Type B pancreatic cell (in vitro differentiated cells): ENCODE data around the gene SESN2. TPM values are rescaled to one million over a fixed set of nuclear protein-coding genes. Genes with fewer than 3 reads are reported as not detected.

ENCODE experiments used
- DNase-seq: peaks from one replicate; pipeline ENCODE4 v3.0.0; 2021; ENCODE audit warnings: mixed read lengths; ENCODE audit not compliant: unreplicated experiment; ENCODE audit errors: extremely low spot score
- H3K27ac Mint-ChIP-seq: 2 replicates; pipeline ENCODE4 v1.8.0; 2021; ENCODE audit warnings: mild to moderate bottlenecking, mixed read lengths
- H3K27me3 Mint-ChIP-seq: 2 replicates; pipeline ENCODE4 v1.8.0; 2021; ENCODE audit warnings: mixed read lengths
- H3K36me3 Mint-ChIP-seq: 2 replicates; pipeline ENCODE4 v1.8.0; 2021; ENCODE audit warnings: mixed read lengths
- H3K4me1 Mint-ChIP-seq: one replicate; pipeline ENCODE4 v1.8.0; 2021; ENCODE audit warnings: mixed read lengths; ENCODE audit not compliant: unreplicated experiment
- H3K4me3 Mint-ChIP-seq: 2 replicates; pipeline ENCODE4 v1.8.0; 2021; ENCODE audit warnings: mild to moderate bottlenecking, mixed read lengths
- H3K9me3 Mint-ChIP-seq: 2 replicates; pipeline ENCODE4 v1.8.0; 2021; ENCODE audit warnings: mixed read lengths
- long read RNA-seq: library from polyadenylated mRNA; unstranded; transcript quantifications from one replicate; pipeline ENCODE4 v2.0.0, GENCODE V29; 2020
- total RNA-seq: library from RNA; stranded (reverse); gene quantifications from 2 replicates; pipeline ENCODE4 v1.2.1, GENCODE V29; 2021; ENCODE audit warnings: low replicate concordance
- TF ChIP-seq, protein P1 (sequence below): fragments of 200-600 bp; sonication (generic); conservative IDR thresholded peaks from 2 replicates; pipeline ENCODE4 v1.5.0; 2021; ENCODE audit warnings: antibody characterized with exemption, mild to moderate bottlenecking

SESN2 gene, protein sequence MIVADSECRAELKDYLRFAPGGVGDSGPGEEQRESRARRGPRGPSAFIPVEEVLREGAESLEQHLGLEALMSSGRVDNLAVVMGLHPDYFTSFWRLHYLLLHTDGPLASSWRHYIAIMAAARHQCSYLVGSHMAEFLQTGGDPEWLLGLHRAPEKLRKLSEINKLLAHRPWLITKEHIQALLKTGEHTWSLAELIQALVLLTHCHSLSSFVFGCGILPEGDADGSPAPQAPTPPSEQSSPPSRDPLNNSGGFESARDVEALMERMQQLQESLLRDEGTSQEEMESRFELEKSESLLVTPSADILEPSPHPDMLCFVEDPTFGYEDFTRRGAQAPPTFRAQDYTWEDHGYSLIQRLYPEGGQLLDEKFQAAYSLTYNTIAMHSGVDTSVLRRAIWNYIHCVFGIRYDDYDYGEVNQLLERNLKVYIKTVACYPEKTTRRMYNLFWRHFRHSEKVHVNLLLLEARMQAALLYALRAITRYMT
- total RNA-seq: 21.5 and 40.2 TPM in 2 replicates
- long read RNA-seq, partial matches to known transcripts: 8 of 11 reads
- long read RNA-seq, other reads (novel, unspliced or antisense): 2 of 11 reads

DNA sequence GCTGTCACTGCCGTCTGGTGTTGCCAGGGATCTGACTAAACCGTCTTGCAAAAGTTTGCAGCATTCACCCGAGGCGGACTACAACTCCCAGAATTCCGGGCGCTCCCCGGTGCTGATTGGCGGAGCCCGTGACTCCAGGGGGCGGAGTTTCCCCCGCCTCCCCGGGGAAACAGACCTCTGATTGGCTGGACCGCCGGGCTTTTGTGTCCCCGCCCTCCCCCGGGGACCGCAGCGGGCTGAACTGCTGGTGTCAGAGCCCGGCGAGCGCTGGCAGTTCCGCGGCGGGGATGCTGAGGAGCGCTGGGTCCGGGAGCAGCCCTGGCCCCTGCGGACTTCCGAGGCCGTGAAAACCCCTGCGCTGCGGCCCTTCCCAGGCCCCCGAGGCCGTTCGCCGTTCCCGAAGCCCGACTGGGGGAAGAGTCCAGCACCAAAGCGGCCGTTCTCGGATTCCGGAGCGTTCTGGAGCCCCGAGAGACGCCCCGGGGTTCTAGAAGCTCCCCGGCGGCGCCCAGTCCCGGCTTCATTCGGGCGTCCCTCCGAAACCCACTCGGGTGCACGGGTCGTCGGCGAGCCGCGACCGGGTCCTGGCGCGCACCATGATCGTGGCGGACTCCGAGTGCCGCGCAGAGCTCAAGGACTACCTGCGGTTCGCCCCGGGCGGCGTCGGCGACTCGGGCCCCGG lies at the start of gene SESN2:
Gene SESN2 (plus strand): TSS at position 267 of the 682 bp plus-strand sequence. CDS start 330 bp downstream, at position 597.
- TF ChIP-seq, protein P1, sequence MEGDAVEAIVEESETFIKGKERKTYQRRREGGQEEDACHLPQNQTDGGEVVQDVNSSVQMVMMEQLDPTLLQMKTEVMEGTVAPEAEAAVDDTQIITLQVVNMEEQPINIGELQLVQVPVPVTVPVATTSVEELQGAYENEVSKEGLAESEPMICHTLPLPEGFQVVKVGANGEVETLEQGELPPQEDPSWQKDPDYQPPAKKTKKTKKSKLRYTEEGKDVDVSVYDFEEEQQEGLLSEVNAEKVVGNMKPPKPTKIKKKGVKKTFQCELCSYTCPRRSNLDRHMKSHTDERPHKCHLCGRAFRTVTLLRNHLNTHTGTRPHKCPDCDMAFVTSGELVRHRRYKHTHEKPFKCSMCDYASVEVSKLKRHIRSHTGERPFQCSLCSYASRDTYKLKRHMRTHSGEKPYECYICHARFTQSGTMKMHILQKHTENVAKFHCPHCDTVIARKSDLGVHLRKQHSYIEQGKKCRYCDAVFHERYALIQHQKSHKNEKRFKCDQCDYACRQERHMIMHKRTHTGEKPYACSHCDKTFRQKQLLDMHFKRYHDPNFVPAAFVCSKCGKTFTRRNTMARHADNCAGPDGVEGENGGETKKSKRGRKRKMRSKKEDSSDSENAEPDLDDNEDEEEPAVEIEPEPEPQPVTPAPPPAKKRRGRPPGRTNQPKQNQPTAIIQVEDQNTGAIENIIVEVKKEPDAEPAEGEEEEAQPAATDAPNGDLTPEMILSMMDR: no peak
- Mint-ChIP-seq H3K4me1 (peaks cover 16% of the 10 kb centered on the region), H3K9me3 (no peaks in the 10 kb centered on the region), H3K27me3 (no peaks in the 10 kb centered on the region), H3K4me3 (peak within 1 kb of the TSS; percentile 86), H3K27ac (peak within 1 kb of the TSS; percentile 80), H3K36me3 (no peaks in the 10 kb centered on the region)
- DNase-seq: peak; percentile 99

DNA sequence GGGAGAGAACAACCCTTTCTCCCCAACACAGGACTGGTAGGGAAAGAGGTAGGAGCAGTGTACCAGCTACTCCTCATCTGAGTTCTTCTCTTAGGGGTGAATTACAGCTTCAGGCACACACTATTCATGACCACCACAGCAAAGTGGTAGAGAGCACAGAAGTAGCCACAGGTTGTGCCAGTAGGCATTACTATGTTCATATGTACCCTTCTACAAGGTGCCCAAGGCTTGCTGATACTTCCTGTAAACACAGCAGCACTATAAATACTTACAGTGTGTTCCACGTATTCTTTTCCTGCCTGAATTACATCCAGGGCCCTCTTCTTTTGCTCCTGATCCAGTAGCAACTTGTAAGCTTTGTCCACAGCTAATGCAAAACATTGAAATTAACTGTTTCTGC lies 49.6 kb upstream of the SESN2 start:
- H3K27me3 Mint-ChIP-seq: no peaks in the 10 kb centered on the region
- H3K4me1 Mint-ChIP-seq: no peaks in the 10 kb centered on the region
- DNase-seq: no peak
- H3K9me3 Mint-ChIP-seq: no peaks in the 10 kb centered on the region
- no peak overlapping the region for H3K27ac Mint-ChIP-seq
- peaks cover 3% of the 10 kb centered on the region for H3K36me3 Mint-ChIP-seq
- TF ChIP-seq, protein P1: no peak
- H3K4me3 Mint-ChIP-seq: no peak overlapping the region

DNA sequence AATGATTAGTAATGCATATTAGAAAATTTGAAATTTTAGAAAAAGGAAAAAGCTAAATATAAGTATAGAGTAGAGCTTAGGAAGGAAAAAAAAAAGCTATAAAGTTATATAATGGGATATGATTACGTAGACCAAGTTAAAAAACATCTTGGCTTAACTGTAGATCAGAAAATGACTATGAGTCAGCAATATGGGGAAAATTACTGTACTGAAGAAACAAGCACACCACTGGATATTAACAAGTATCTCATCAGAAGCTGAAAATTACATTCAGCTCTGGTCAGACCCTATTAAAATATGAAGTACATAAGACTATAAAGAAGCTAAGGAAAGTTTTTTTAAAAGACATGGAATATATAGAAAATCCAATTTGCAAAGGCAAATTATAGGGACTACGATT lies 46.0 kb upstream of the SESN2 start:
- peaks cover 3% of the 10 kb centered on the region for H3K36me3 Mint-ChIP-seq
- H3K4me1 Mint-ChIP-seq: no peaks in the 10 kb centered on the region
- no peak overlapping the region for H3K27ac Mint-ChIP-seq

DNA sequence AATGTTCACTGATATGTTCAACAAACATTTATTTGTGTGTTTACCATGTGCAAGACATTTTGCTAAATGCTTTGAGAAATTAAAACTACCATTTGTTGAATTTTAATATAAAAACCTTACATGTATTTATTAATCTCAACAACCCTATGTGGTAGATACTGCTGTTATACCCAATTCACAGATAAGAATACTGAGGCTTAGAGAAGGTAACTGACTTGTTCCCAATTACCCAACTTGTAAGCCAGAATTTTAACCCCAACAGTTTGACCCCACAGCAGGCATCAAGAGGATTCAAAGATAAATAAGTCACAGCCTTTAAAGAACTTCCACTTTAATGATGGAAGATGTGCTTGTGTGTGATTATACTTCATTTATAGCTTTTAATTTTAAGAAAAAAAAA lies 30.2 kb upstream of the SESN2 start:
- H3K27me3 Mint-ChIP-seq: no peaks in the 10 kb centered on the region
- H3K9me3 Mint-ChIP-seq: no peaks in the 10 kb centered on the region
- TF ChIP-seq, protein P1: no peak
- no peak overlapping the region for H3K4me3 Mint-ChIP-seq
- H3K36me3 Mint-ChIP-seq: peaks cover 18% of the 10 kb centered on the region
- no peak for DNase-seq
- H3K27ac Mint-ChIP-seq: no peak overlapping the region
- peaks cover 10% of the 10 kb centered on the region for H3K4me1 Mint-ChIP-seq

More for the DNA sequence above, 46.0 kb upstream of the SESN2 start:
- no peaks in the 10 kb centered on the region for H3K9me3 Mint-ChIP-seq
- DNase-seq: no peak
- no peaks in the 10 kb centered on the region for H3K27me3 Mint-ChIP-seq
- no peak overlapping the region for H3K4me3 Mint-ChIP-seq
- TF ChIP-seq, protein P1: no peak

DNA sequence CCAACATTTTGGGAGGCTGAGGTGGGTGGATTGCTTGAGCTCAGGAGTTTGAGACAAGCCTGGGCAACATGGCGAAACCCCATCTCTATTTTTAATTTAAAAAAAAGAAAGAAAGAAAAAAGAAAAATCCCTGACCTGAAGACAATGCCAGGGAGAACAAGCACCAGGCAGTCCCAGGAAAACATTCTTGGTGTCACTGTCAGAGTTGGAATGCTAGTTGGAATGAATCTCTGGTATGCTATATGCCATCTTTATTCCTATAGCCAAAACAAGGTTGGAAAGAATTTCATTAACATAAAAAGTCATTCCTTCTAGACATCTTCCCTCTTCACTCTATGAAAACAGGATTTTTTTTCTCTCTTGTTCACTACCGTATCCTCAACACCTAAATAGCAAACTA lies 29.3 kb upstream of the SESN2 start:
- no peak overlapping the region for H3K27ac Mint-ChIP-seq
- DNase-seq: no peak
- H3K4me3 Mint-ChIP-seq: peak overlapping the region; percentile 23
- H3K4me1 Mint-ChIP-seq: peaks cover 10% of the 10 kb centered on the region
- H3K27me3 Mint-ChIP-seq: no peaks in the 10 kb centered on the region
- H3K9me3 Mint-ChIP-seq: no peaks in the 10 kb centered on the region
- TF ChIP-seq, protein P1: no peak
- H3K36me3 Mint-ChIP-seq: peaks cover 15% of the 10 kb centered on the region
